Uterus (tissue), 4 donors: ENCODE results near the gene WARS2. TPM values are rescaled to one million over a fixed set of nuclear protein-coding genes. Genes with fewer than 3 reads are reported as not detected.
A peak's percentile ranks its signal among the peaks of the same experiment; 100 is the strongest.

Source experiments
- DNase-seq, 2 donors: peaks; one replicate each; pipeline ENCODE4 v3.0.0-alpha.2; 2019 to 2020
- H3K27ac ChIP-seq, 2 donors: fragments of 200-600 bp; sonication (generic); 1 replicate in 1 of 2; 2 replicates in 1 of 2; pipeline ENCODE4 v1.5.1; 2016 to 2018
- H3K27me3 ChIP-seq, 2 donors: fragments of 200-600 bp; sonication (generic); one replicate each; pipeline ENCODE4 v1.5.1; 2018 to 2019; ENCODE audit warnings: control low read depth in 1 of 2
- H3K36me3 ChIP-seq, 2 donors: fragments of 200-600 bp; sonication (generic); one replicate each; pipeline ENCODE4 v1.5.1; 2019; ENCODE audit warnings: control low read depth in 1 of 2
- H3K4me1 ChIP-seq, 2 donors: fragments of 200-600 bp; sonication (generic); one replicate each; pipeline ENCODE4 v1.5.1; 2018 to 2019; ENCODE audit warnings: control low read depth in 1 of 2
- H3K4me3 ChIP-seq, 2 donors: fragments of 200-600 bp; sonication (generic); 1 replicate in 1 of 2; 2 replicates in 1 of 2; pipeline ENCODE4 v1.5.1; 2018 to 2019; ENCODE audit warnings: mild to moderate bottlenecking in 1 of 2
- H3K9me3 ChIP-seq, 2 donors: fragments of 200-600 bp; sonication (generic); one replicate each; pipeline ENCODE4 v1.5.1; 2019; ENCODE audit warnings: control low read depth in 1 of 2
- POLR2A ChIP-seq, 2 donors: fragments of 450-650 bp; IDR thresholded peaks; one replicate each; pipeline ENCODE4 v1.6.1; 2016; ENCODE audit warnings: antibody characterized with exemption in 2 of 2, mild to moderate bottlenecking in 1 of 2, moderate library complexity in 1 of 2
- intact Hi-C: fragments of 100-400 bp; cut with DNase I; formaldehyde crosslinking; loops from one replicate; pipeline ENCODE4 v1.15.1; 2023; ENCODE audit warnings: low total_unique reads
- total RNA-seq, 4 donors: library from RNA; depleted of rRNA in 3 of 4; stranded (reverse); fragments of >200 nt in 3 of 4; gene quantifications; one replicate each; pipeline versions ENCODE4 v1.1.0 to v1.2.4, GENCODE V29; 2014 to 2023
- TF ChIP-seq, protein P1 (sequence below), 4 experiments: fragments of 200-600 bp in 2 of 4; fragments of 450-650 bp in 2 of 4; sonication (generic) in 2 of 4; IDR thresholded peaks; one replicate each; pipeline ENCODE4 v1.5.1; 2016 to 2019; ENCODE audit warnings: antibody characterized with exemption in 4 of 4, mild to moderate bottlenecking in 2 of 4, moderate library complexity in 1 of 4
- donor health status: DM: yes; HTN: yes; CAD: no.

Gene WARS2
- total RNA-seq, 4 donors from 2014 or later: 13.5 to 22.6 (median 18.5) TPM

DNA sequence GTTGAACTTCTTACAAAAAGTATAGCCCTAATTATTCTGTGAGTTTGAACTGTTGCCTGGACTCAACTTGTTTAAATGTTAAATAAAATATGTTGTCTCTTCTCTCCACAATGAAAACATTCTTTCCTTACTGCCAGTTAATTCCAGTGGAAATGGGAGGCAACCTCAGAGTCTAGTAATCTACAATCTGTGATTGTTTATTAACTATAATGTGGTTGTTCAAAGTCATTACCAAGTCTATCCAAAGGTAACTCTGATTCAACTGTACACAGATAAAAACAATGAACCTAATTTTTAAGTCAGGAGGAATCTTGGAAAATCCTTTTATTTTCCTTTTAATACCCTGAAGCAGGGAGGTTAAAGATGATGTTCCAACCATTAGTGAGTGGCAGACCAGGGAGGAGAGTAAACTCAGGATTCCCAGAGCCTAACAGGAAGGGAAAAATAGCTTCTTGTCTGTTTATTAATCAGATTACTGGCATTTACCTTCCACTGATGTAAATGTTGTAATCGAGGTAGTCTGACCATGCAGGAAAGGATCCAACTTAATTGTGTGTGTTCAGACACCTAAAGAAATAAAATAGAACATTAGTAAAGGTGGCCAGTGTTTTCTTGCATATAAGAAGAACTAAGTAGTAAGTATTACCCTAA is 95.2 kb downstream of the WARS2 start:
- Histone ChIP-seq H3K36me3 (no peaks in the 10 kb centered on the region), H3K9me3 (no peaks in the 10 kb centered on the region), H3K4me3 (no peak overlapping the region), H3K27me3 (no peaks in the 10 kb centered on the region), H3K27ac (peak overlapping the region in 1 of 2 donors; percentile 78), H3K4me1 (peaks cover 0 to 6% of the 10 kb centered on the region in 2 donors)
- no peak for DNase-seq
- intact Hi-C loops: no loop called here
- TF ChIP-seq POLR2A (IDR thresholded peaks at IDR 0.05): no peak
- TF ChIP-seq, protein P1, sequence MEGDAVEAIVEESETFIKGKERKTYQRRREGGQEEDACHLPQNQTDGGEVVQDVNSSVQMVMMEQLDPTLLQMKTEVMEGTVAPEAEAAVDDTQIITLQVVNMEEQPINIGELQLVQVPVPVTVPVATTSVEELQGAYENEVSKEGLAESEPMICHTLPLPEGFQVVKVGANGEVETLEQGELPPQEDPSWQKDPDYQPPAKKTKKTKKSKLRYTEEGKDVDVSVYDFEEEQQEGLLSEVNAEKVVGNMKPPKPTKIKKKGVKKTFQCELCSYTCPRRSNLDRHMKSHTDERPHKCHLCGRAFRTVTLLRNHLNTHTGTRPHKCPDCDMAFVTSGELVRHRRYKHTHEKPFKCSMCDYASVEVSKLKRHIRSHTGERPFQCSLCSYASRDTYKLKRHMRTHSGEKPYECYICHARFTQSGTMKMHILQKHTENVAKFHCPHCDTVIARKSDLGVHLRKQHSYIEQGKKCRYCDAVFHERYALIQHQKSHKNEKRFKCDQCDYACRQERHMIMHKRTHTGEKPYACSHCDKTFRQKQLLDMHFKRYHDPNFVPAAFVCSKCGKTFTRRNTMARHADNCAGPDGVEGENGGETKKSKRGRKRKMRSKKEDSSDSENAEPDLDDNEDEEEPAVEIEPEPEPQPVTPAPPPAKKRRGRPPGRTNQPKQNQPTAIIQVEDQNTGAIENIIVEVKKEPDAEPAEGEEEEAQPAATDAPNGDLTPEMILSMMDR (IDR thresholded peaks at IDR 0.05): no peak

- Histone ChIP-seq H3K36me3 (no peaks in the 10 kb centered on the region), H3K4me1 (no peaks in the 10 kb centered on the region), H3K27me3 (no peaks in the 10 kb centered on the region), H3K4me3 (no peak overlapping the region), H3K27ac (no peak overlapping the region), H3K9me3 (no peaks in the 10 kb centered on the region)
- peak; percentile 67 to 69 for DNase-seq
- TF ChIP-seq, protein P1 (IDR thresholded peaks at IDR 0.05): no peak
- no peak for TF ChIP-seq POLR2A (IDR thresholded peaks at IDR 0.05)
- intact Hi-C loops: no loop called here
These were observed 99.5 kb downstream of the WARS2 start for GRCh38 chr1:119040906-119041305.

DNA sequence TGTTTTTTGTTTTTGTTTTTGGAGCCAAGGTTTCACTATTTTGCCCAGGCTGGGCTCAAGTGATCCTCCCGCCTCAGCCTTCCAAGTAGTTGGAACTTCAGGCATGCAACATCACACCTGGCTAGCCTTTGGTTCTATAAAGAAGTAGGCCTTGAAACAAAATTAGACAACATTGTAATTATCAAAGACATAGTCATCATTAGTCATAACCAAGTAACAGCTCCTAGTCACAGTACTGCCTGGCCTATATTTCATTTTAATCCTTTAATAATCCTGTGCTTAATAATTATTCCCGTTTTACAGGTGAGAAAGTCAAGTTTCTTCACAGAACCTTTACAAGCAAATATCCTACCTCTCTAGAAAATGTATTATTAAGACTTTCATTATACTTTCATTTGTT is 100.0 kb downstream of the WARS2 start:
- Histone ChIP-seq H3K27ac (no peak overlapping the region), H3K4me3 (no peak overlapping the region), H3K9me3 (no peaks in the 10 kb centered on the region), H3K36me3 (no peaks in the 10 kb centered on the region), H3K27me3 (no peaks in the 10 kb centered on the region), H3K4me1 (no peaks in the 10 kb centered on the region)
- no peak for DNase-seq
- no peak for TF ChIP-seq POLR2A (IDR thresholded peaks at IDR 0.05)
- TF ChIP-seq, protein P1 (IDR thresholded peaks at IDR 0.05): no peak
- intact Hi-C loops: no loop called here

DNA sequence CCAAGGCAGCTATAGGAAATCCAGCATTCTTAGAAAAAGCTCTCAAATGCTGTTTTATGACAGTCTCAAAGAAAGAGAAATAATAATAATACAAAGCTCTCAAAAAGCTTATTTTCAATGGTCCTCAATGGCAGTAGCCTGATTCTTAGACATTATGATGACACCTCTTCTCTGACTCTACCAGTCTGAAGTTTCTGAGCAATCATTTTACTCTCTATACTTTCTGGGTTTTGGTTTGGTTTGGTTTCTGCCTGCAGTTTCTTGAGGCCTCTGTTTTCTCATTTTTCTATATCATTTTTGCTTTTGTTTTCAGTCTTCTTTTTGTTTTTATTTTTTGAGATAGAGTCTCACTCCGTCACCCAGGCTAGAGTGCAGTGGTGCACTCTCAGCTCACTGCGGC is 102.1 kb downstream of the WARS2 start:
- no peaks in the 10 kb centered on the region for H3K27me3 ChIP-seq
- H3K27ac ChIP-seq: no peak overlapping the region
- H3K4me3 ChIP-seq: no peak overlapping the region
- DNase-seq: no peak
- H3K36me3 ChIP-seq: no peaks in the 10 kb centered on the region
- H3K9me3 ChIP-seq: no peaks in the 10 kb centered on the region
- no peak for TF ChIP-seq POLR2A (IDR thresholded peaks at IDR 0.05)
- TF ChIP-seq, protein P1 (IDR thresholded peaks at IDR 0.05): no peak
- no peaks in the 10 kb centered on the region for H3K4me1 ChIP-seq
- intact Hi-C loops: no loop called here

- DNase-seq: no peak
- no peaks in the 10 kb centered on the region for H3K9me3 ChIP-seq
- H3K36me3 ChIP-seq: no peaks in the 10 kb centered on the region
- H3K27me3 ChIP-seq: no peaks in the 10 kb centered on the region
- H3K27ac ChIP-seq: no peak overlapping the region
- intact Hi-C loops: no loop called here
- H3K4me3 ChIP-seq: no peak overlapping the region
- TF ChIP-seq, protein P1 (IDR thresholded peaks at IDR 0.05): no peak
- no peak for TF ChIP-seq POLR2A (IDR thresholded peaks at IDR 0.05)
- H3K4me1 ChIP-seq: no peaks in the 10 kb centered on the region
These were observed 106.1 kb downstream of the WARS2 start for GRCh38 chr1:119034359-119034758.
